Measurements from ENCODE around the gene IFI27L1. TPM values are rescaled to one million over a fixed set of nuclear protein-coding genes. Genes with fewer than 3 reads are reported as not detected.

The IFI27L1 gene
- total and polyA plus RNA-seq, 2 experiments from 2014 or later = 9.7 to 28.6 TPM

DNA sequence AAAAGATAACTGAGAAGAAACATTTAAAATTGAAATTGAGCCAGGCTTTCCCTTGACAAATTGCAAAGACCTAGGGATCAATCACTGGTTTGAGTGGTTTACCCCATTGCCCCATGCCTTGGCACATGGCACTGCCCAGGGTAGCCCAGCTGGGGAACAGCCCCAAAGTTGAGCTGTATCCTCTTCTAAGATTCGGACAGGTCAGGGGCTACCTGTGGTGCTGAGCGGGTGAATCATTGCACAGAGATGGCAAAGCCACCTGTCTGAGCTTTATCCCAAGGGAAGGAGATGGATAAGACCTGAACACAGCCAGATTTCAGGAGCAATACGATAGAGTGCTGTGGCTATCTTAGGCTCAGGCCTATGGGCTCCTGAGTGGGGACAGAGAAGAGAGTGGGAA, 41.3 kb downstream of the IFI27L1 start:
- H4K20me1 ChIP-seq (replicated peaks; ENCODE audit: insufficient read depth) = no peaks in the 10 kb centered on the region
- TF ChIP-seq POLR2AphosphoS5 (IDR thresholded peaks at IDR 0.05; ENCODE audit: low read depth) = no peak
- no peak for TF ChIP-seq EZH2 (IDR thresholded peaks at IDR 0.05; ENCODE audit: low read depth, unreplicated experiment)
- TF ChIP-seq, protein P1, sequence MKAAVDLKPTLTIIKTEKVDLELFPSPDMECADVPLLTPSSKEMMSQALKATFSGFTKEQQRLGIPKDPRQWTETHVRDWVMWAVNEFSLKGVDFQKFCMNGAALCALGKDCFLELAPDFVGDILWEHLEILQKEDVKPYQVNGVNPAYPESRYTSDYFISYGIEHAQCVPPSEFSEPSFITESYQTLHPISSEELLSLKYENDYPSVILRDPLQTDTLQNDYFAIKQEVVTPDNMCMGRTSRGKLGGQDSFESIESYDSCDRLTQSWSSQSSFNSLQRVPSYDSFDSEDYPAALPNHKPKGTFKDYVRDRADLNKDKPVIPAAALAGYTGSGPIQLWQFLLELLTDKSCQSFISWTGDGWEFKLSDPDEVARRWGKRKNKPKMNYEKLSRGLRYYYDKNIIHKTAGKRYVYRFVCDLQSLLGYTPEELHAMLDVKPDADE (IDR thresholded peaks at IDR 0.05) = no peak
- TF ChIP-seq JUNB (IDR thresholded peaks at IDR 0.05; ENCODE audit: unreplicated experiment) = no peak
- no peak for TF ChIP-seq CREB1 (CRISPR knock-in tag; IDR thresholded peaks at IDR 0.05; ENCODE audit: low read depth)
- no peak for TF ChIP-seq ZNF114 (CRISPR knock-in tag; IDR thresholded peaks at IDR 0.05)
- TF ChIP-seq NANOG (IDR thresholded peaks at IDR 0.05; ENCODE audit: borderline replicate concordance) = no peak
- no peak for TF ChIP-seq STAT1 (IDR thresholded peaks at IDR 0.05; ENCODE audit: unreplicated experiment)
- no peak for TF ChIP-seq EZH2phosphoT487 (IDR thresholded peaks at IDR 0.05; ENCODE audit: unreplicated experiment)
- TF ChIP-seq, protein P2, sequence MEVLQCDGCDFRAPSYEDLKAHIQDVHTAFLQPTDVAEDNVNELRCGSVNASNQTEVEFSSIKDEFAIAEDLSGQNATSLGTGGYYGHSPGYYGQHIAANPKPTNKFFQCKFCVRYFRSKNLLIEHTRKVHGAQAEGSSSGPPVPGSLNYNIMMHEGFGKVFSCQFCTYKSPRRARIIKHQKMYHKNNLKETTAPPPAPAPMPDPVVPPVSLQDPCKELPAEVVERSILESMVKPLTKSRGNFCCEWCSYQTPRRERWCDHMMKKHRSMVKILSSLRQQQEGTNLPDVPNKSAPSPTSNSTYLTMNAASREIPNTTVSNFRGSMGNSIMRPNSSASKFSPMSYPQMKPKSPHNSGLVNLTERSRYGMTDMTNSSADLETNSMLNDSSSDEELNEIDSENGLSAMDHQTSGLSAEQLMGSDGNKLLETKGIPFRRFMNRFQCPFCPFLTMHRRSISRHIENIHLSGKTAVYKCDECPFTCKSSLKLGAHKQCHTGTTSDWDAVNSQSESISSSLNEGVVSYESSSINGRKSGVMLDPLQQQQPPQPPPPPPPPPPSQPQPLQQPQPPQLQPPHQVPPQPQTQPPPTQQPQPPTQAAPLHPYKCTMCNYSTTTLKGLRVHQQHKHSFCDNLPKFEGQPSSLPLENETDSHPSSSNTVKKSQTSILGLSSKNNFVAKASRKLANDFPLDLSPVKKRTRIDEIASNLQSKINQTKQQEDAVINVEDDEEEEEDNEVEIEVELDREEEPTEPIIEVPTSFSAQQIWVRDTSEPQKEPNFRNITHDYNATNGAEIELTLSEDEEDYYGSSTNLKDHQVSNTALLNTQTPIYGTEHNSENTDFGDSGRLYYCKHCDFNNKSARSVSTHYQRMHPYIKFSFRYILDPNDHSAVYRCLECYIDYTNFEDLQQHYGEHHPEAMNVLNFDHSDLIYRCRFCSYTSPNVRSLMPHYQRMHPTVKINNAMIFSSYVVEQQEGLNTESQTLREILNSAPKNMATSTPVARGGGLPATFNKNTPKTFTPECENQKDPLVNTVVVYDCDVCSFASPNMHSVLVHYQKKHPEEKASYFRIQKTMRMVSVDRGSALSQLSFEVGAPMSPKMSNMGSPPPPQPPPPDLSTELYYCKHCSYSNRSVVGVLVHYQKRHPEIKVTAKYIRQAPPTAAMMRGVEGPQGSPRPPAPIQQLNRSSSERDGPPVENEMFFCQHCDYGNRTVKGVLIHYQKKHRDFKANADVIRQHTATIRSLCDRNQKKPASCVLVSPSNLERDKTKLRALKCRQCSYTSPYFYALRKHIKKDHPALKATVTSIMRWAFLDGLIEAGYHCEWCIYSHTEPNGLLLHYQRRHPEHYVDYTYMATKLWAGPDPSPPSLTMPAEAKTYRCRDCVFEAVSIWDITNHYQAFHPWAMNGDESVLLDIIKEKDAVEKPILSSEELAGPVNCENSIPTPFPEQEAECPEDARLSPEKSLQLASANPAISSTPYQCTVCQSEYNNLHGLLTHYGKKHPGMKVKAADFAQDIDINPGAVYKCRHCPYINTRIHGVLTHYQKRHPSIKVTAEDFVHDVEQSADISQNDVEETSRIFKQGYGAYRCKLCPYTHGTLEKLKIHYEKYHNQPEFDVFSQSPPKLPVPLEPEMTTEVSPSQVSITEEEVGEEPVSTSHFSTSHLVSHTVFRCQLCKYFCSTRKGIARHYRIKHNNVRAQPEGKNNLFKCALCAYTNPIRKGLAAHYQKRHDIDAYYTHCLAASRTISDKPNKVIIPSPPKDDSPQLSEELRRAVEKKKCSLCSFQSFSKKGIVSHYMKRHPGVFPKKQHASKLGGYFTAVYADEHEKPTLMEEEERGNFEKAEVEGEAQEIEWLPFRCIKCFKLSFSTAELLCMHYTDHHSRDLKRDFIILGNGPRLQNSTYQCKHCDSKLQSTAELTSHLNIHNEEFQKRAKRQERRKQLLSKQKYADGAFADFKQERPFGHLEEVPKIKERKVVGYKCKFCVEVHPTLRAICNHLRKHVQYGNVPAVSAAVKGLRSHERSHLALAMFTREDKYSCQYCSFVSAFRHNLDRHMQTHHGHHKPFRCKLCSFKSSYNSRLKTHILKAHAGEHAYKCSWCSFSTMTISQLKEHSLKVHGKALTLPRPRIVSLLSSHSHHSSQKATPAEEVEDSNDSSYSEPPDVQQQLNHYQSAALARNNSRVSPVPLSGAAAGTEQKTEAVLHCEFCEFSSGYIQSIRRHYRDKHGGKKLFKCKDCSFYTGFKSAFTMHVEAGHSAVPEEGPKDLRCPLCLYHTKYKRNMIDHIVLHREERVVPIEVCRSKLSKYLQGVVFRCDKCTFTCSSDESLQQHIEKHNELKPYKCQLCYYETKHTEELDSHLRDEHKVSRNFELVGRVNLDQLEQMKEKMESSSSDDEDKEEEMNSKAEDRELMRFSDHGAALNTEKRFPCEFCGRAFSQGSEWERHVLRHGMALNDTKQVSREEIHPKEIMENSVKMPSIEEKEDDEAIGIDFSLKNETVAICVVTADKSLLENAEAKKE (CRISPR knock-in tag; IDR thresholded peaks at IDR 0.05) = no peak
- TF ChIP-seq, protein P3, sequence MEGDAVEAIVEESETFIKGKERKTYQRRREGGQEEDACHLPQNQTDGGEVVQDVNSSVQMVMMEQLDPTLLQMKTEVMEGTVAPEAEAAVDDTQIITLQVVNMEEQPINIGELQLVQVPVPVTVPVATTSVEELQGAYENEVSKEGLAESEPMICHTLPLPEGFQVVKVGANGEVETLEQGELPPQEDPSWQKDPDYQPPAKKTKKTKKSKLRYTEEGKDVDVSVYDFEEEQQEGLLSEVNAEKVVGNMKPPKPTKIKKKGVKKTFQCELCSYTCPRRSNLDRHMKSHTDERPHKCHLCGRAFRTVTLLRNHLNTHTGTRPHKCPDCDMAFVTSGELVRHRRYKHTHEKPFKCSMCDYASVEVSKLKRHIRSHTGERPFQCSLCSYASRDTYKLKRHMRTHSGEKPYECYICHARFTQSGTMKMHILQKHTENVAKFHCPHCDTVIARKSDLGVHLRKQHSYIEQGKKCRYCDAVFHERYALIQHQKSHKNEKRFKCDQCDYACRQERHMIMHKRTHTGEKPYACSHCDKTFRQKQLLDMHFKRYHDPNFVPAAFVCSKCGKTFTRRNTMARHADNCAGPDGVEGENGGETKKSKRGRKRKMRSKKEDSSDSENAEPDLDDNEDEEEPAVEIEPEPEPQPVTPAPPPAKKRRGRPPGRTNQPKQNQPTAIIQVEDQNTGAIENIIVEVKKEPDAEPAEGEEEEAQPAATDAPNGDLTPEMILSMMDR (conservative IDR thresholded peaks at IDR 0.05; ENCODE audit: low read depth in 2 of 2) = no peak
- TF ChIP-seq ZNF331 (CRISPR knock-in tag; IDR thresholded peaks at IDR 0.05; ENCODE audit: low read depth) = no peak
- TF ChIP-seq, protein P4, sequence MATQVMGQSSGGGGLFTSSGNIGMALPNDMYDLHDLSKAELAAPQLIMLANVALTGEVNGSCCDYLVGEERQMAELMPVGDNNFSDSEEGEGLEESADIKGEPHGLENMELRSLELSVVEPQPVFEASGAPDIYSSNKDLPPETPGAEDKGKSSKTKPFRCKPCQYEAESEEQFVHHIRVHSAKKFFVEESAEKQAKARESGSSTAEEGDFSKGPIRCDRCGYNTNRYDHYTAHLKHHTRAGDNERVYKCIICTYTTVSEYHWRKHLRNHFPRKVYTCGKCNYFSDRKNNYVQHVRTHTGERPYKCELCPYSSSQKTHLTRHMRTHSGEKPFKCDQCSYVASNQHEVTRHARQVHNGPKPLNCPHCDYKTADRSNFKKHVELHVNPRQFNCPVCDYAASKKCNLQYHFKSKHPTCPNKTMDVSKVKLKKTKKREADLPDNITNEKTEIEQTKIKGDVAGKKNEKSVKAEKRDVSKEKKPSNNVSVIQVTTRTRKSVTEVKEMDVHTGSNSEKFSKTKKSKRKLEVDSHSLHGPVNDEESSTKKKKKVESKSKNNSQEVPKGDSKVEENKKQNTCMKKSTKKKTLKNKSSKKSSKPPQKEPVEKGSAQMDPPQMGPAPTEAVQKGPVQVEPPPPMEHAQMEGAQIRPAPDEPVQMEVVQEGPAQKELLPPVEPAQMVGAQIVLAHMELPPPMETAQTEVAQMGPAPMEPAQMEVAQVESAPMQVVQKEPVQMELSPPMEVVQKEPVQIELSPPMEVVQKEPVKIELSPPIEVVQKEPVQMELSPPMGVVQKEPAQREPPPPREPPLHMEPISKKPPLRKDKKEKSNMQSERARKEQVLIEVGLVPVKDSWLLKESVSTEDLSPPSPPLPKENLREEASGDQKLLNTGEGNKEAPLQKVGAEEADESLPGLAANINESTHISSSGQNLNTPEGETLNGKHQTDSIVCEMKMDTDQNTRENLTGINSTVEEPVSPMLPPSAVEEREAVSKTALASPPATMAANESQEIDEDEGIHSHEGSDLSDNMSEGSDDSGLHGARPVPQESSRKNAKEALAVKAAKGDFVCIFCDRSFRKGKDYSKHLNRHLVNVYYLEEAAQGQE (IDR thresholded peaks at IDR 0.05; ENCODE audit: unreplicated experiment) = no peak
- H3K9me3 Mint-ChIP-seq = peaks cover 17% of the 10 kb centered on the region; the same call in 2 of the 3 replicates
- peaks cover 4% of the 10 kb centered on the region; the same call in 1 of the 2 replicates for H3K9me2 ChIP-seq (ENCODE audit: insufficient read depth)
- H3K27ac ChIP-seq (ENCODE audit: low read depth) = no peak overlapping the region
- H3K4me3 Mint-ChIP-seq = no peak overlapping the region
- no peak overlapping the region for H2AFZ ChIP-seq
- H3K4me3 ChIP-seq = no peak overlapping the region
- DNase-seq (ENCODE audit: low spot score) = no peak
- H3F3A ChIP-seq (replicated peaks; ENCODE audit: low read depth) = no peaks in the 10 kb centered on the region
- H3K4me2 ChIP-seq = no peak overlapping the region
- H3K36me3 Mint-ChIP-seq (ENCODE audit: low read depth) = no peaks in the 10 kb centered on the region; the same call in 2 of the 3 replicates
- H3K27me3 ChIP-seq (ENCODE audit: insufficient read depth) = no peaks in the 10 kb centered on the region
- no peak overlapping the region for H3K27ac Mint-ChIP-seq
- H3K36me3 ChIP-seq (ENCODE audit: insufficient read depth) = no peaks in the 10 kb centered on the region
- ATAC-seq = no peak
- peaks cover 3% of the 10 kb centered on the region for H3K27me3 Mint-ChIP-seq (ENCODE audit: insufficient read depth, low read depth, poor library complexity)
- H3K4me1 ChIP-seq (ENCODE audit: insufficient read depth) = no peaks in the 10 kb centered on the region
- no peaks in the 10 kb centered on the region for H3K4me1 Mint-ChIP-seq
- H3K79me2 ChIP-seq (replicated peaks; ENCODE audit: insufficient read depth) = no peaks in the 10 kb centered on the region

All from GM23338 (cell line).